Parathyroid adenoma (tissue), 2 donors: Measurements from ENCODE around the gene TTC33.
"Not testable (repeated sequence)": the region's sequence is repeated elsewhere in the genome, so short reads cannot be mapped to it uniquely, and the experiment has no call there.

Experiments
- H2AFZ ChIP-seq: fragments of 300-600 bp; sonication (generic); one replicate; pipeline ENCODE4 v1.7.0; 2017; ENCODE audit warnings: antibody characterized with exemption, mild to moderate bottlenecking
- H3K27ac ChIP-seq: fragments of 300-600 bp; sonication (generic); one replicate; pipeline ENCODE4 v1.7.0; 2017
- H3K27me3 ChIP-seq: fragments of 300-600 bp; sonication (generic); one replicate; pipeline ENCODE4 v1.7.0; 2017; ENCODE audit warnings: low read length; ENCODE audit not compliant: control insufficient read depth, insufficient read depth
- H3K36me3 ChIP-seq: fragments of 300-600 bp; sonication (generic); one replicate; pipeline ENCODE4 v1.7.0; 2017; ENCODE audit warnings: low read length; ENCODE audit not compliant: control insufficient read depth, insufficient read depth
- H3K4me1 ChIP-seq: fragments of 300-600 bp; sonication (generic); one replicate; pipeline ENCODE4 v1.7.0; 2017; ENCODE audit warnings: control low read depth
- H3K4me2 ChIP-seq: fragments of 300-600 bp; sonication (generic); one replicate; pipeline ENCODE4 v1.7.0; 2017; ENCODE audit warnings: low read length
- H3K4me3 ChIP-seq: fragments of 300-600 bp; sonication (generic); one replicate; pipeline ENCODE4 v1.7.0; 2017; ENCODE audit warnings: low read depth, low read length
- H3K79me2 ChIP-seq: fragments of 300-600 bp; sonication (generic); one replicate; pipeline ENCODE4 v1.7.0; 2017; ENCODE audit warnings: control low read depth
- H3K9ac ChIP-seq: fragments of 300-600 bp; sonication (generic); one replicate; pipeline ENCODE4 v1.7.0; 2017; ENCODE audit warnings: mild to moderate bottlenecking
- H3K9me3 ChIP-seq: fragments of 300-600 bp; sonication (generic); one replicate; pipeline ENCODE4 v1.7.0; 2017; ENCODE audit warnings: low read length; ENCODE audit not compliant: control insufficient read depth
- CTCF ChIP-seq: fragments of 300-600 bp; sonication (generic); IDR thresholded peaks from one replicate; pipeline ENCODE4 v1.7.0; 2017; ENCODE audit warnings: antibody characterized with exemption, mild to moderate bottlenecking
- donor health status: primary hyperparathyroidism.

TTC33 gene

GRCh38 chr5:40798012-40798800 lies 42.4 kb upstream of the TTC33 start, which contains the start of gene PRKAA1:
TSS of gene PRKAA1 (minus strand) at chr5:40798374. CDS start at chr5:40798189, 185 bp downstream.
- H2AFZ ChIP-seq, result peak within 1 kb of the TSS; percentile 91
- peak within 1 kb of the TSS; percentile 91 for H3K9ac ChIP-seq
- no peaks in the 10 kb centered on the region for H3K27me3 ChIP-seq
- H3K36me3 ChIP-seq, result no peaks in the 10 kb centered on the region
- peak within 1 kb of the TSS; percentile 87 for H3K4me3 ChIP-seq
- H3K27ac ChIP-seq, result peak within 1 kb of the TSS; percentile 87
- H3K4me1 ChIP-seq, result no peaks in the 10 kb centered on the region
- no peaks in the 10 kb centered on the region for H3K9me3 ChIP-seq
- peak within 1 kb of the TSS; percentile 89 for H3K4me2 ChIP-seq
- TF ChIP-seq CTCF, result peak; percentile 57
- H3K79me2 ChIP-seq, result peaks cover 26% of the 10 kb centered on the region

- Histone ChIP-seq H3K4me3 (peak overlapping the region; percentile 83), H3K36me3 (no peaks in the 10 kb centered on the region), H3K9ac (peak overlapping the region; percentile 91), H3K4me2 (peak overlapping the region; percentile 74), H3K27ac (peak overlapping the region; percentile 84), H2AFZ (peak overlapping the region; percentile 85), H3K79me2 (peaks cover 32% of the 10 kb centered on the region), H3K9me3 (no peaks in the 10 kb centered on the region), H3K27me3 (no peaks in the 10 kb centered on the region), H3K4me1 (no peaks in the 10 kb centered on the region)
- TF ChIP-seq CTCF, result no peak
Observed at GRCh38 chr5:40797273-40798011, 41.7 kb upstream of the TTC33 start.

DNA sequence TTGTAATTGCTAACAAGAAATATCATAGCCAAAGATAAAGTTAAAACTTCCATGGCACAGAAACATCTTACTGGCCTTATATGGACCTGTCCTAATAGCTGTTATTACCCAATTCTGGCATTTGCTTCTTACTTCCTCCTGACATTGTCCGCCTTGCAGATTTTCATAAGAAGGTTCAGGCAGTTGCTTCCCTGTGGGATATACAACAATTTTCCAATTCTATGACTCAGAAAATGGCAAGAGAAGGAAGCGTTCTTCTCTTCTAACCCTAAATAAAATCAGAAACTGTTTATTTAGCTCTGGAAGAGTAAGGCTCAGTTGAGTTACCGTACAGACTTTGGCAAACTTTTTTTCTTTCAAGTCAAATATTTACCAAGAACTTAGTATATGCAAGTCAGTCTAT lies 40.7 kb upstream of the TTC33 start:
- peak overlapping the region; percentile 83 for H3K4me3 ChIP-seq
- no peaks in the 10 kb centered on the region for H3K9me3 ChIP-seq
- H3K27ac ChIP-seq, result no peak overlapping the region
- peaks cover 32% of the 10 kb centered on the region for H3K79me2 ChIP-seq
- H3K27me3 ChIP-seq, result no peaks in the 10 kb centered on the region
- no peak overlapping the region for H3K9ac ChIP-seq
- H3K4me2 ChIP-seq, result peak overlapping the region; percentile 74
- H3K36me3 ChIP-seq, result no peaks in the 10 kb centered on the region
- TF ChIP-seq CTCF, result no peak
- no peak overlapping the region for H2AFZ ChIP-seq
- peaks cover 1% of the 10 kb centered on the region for H3K4me1 ChIP-seq

DNA sequence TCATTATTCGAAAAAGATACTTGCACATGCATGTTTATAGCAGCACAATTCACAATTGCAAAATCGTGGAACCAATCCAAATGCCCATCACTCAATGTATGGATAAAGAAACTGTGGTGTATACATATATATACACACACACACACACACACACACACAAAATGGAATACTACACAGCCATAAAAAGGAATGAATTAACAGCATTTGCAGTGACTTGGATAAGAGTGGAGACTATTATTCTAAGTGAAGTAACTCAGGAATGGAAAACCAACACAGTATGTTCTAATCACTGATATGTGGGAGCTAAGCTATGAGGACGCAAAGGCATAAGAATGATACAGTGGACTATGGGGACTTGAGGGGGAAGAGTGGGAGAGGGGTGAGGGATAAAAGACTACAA lies 39.1 kb upstream of the TTC33 start:
- not testable (repeated sequence) for H3K4me1 ChIP-seq, H3K27ac ChIP-seq, H3K36me3 ChIP-seq

DNA sequence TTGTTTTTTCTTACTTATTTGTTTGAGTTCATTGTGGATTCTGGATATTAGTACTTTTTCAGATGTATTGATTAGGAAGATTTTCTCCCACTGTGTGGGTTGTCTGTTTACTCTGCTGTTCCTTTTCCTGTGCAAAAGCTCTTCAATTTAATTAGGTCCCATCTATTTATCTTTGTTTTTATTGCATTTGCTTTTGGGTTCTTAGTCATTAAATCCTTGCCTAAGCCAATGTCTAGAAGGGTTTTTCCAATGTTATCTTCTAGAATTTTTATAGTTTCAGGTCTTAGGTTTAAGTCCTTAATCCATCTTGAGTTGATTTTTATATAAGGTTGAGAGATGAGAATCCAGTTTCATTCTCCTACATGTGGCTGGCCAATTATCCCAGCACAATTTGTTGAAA lies 38.6 kb upstream of the TTC33 start:
- not testable (repeated sequence) for H3K9me3 ChIP-seq, H3K36me3 ChIP-seq, H2AFZ ChIP-seq, H3K4me2 ChIP-seq, H3K9ac ChIP-seq, H3K4me1 ChIP-seq, H3K27ac ChIP-seq, H3K4me3 ChIP-seq, H3K27me3 ChIP-seq
- peaks cover 42% of the 10 kb centered on the region for H3K79me2 ChIP-seq

More for the DNA sequence above, 39.1 kb upstream of the TTC33 start:
- not testable (repeated sequence) for H2AFZ ChIP-seq, H3K9me3 ChIP-seq, H3K4me3 ChIP-seq, H3K27me3 ChIP-seq, H3K9ac ChIP-seq, H3K4me2 ChIP-seq
- peaks cover 41% of the 10 kb centered on the region for H3K79me2 ChIP-seq

DNA sequence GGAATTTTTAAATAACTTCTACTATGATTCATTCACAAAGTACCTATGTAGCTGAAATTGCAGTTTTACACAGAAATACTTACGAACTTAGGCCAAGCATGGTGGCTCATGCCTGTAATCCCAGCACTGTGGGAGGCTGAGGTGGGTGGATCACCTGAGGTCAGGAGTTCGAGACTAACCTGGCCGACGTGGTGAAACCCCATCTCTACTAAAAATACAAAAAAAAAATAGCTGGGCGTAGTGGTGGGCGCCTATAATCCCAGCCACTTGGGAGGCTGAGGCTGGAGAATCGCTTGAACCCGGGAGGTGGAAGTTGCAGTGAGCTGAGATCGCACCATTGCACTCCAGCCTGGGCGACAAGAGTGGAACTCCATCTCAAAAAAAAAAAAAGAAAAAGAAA lies 36.9 kb upstream of the TTC33 start:
- not testable (repeated sequence) for H3K4me2 ChIP-seq, H2AFZ ChIP-seq, H3K9me3 ChIP-seq, H3K4me3 ChIP-seq, H3K27me3 ChIP-seq, H3K36me3 ChIP-seq, H3K9ac ChIP-seq, H3K4me1 ChIP-seq, H3K27ac ChIP-seq
- peaks cover 57% of the 10 kb centered on the region for H3K79me2 ChIP-seq
